Measurements from ENCODE around the gene FMN2. TPM values are rescaled to one million over a fixed set of nuclear protein-coding genes. Genes with fewer than 3 reads are reported as not detected.

Gene FMN2
- total RNA-seq, 1 experiment from 2014 or later: 4.6 TPM

DNA sequence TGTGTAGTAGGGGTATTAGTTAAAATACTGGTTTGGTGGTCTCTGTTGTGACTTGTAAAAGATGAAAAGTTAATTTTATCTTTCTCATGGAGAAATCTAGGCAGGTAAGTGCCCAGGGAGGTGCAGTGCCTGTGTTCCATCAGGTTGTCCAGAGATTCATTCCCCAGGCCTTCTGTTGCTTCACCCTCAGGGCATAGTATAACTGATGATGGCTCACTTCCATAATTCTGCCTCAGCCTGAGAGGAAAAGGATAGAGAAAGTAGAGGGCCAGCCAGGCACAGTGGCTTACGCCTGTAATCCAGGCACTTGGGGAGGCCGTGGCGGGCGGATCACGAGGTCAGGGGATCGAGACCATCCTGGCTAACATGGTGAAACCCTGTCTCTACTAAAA is 153.9 kb downstream of the FMN2 start:
- POLR2A ChIA-PET (ENCODE audit: unreplicated experiment): no interaction called here
- Histone ChIP-seq H3K79me2 (ENCODE audit: low read length) (no peaks in the 10 kb centered on the region), H3K4me3 (ENCODE audit: low read length) (no peak overlapping the region), H3K27ac (ENCODE audit: low read length) (no peak overlapping the region), H3K36me3 (ENCODE audit: low read depth, low read length) (no peaks in the 10 kb centered on the region), H3K9me2 (replicated peaks; ENCODE audit: low read length) (no peaks in the 10 kb centered on the region), H3F3A (ENCODE audit: low read length, unreplicated experiment) (no peaks in the 10 kb centered on the region), H3K4me2 (ENCODE audit: low read length) (no peak overlapping the region), H2AFZ (ENCODE audit: low read length) (no peak overlapping the region), H4K20me1 (ENCODE audit: low read length) (no peaks in the 10 kb centered on the region), H3K27me3 (ENCODE audit: low read length) (no peaks in the 10 kb centered on the region), H3K4me1 (ENCODE audit: insufficient read depth, low read length) (peaks cover 13% of the 10 kb centered on the region), H3K9me3 (ENCODE audit: low read length) (no peaks in the 10 kb centered on the region), H3K9ac (ENCODE audit: low read length) (no peak overlapping the region)
- TF ChIP-seq EZH2 (IDR thresholded peaks at IDR 0.05; ENCODE audit: low read length, unreplicated experiment) (no peak), EZH2phosphoT487 (IDR thresholded peaks at IDR 0.05; ENCODE audit: borderline replicate concordance, low read length) (no peak), CTCF (conservative IDR thresholded peaks at IDR 0.05; ENCODE audit: low read depth, low read length) (no peak)
- ATAC-seq (no peak), DNase-seq (no peak)
- no TSS peak for BruUV-seq (replicated peaks)
- intact Hi-C loops (cut with micrococcal nuclease): no loop called here
- CTCF ChIA-PET: no interaction called here

DNA sequence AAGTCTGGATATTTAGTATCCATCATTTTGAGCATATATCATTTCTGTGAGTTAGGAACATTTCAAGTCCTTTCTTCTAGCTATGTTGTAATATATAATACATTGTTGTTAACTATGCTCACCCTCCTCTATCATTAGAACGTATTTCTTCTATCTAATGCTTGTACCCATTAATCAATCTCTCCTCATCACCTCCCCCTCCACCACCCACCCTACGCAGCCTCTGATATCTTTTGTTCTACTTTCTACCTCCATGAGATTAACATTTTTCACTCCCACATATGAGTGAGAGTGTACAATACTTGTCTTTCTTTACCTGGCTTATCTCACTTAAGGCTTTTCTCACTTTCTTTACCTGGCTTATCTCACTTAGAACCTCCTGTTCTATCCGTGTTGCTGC is 156.2 kb downstream of the FMN2 start:
- no peak for DNase-seq
- no peaks in the 10 kb centered on the region for H3K36me3 ChIP-seq (ENCODE audit: low read depth, low read length)
- H3F3A ChIP-seq (ENCODE audit: low read length, unreplicated experiment): no peaks in the 10 kb centered on the region
- ATAC-seq: no peak
- H3K4me1 ChIP-seq (ENCODE audit: insufficient read depth, low read length): peaks cover 3% of the 10 kb centered on the region
- no peaks in the 10 kb centered on the region for H4K20me1 ChIP-seq (ENCODE audit: low read length)
- no peaks in the 10 kb centered on the region for H3K79me2 ChIP-seq (ENCODE audit: low read length)
- ChIA-PET POLR2A (ENCODE audit: unreplicated experiment) (no interaction called here), CTCF (no interaction called here)
- no peak for TF ChIP-seq EZH2phosphoT487 (IDR thresholded peaks at IDR 0.05; ENCODE audit: borderline replicate concordance, low read length)
- H3K27ac ChIP-seq (ENCODE audit: low read length): no peak overlapping the region
- no peaks in the 10 kb centered on the region for H3K9me3 ChIP-seq (ENCODE audit: low read length)
- H3K9me2 ChIP-seq (replicated peaks; ENCODE audit: low read length): no peaks in the 10 kb centered on the region
- no TSS peak for BruUV-seq (replicated peaks)
- H3K9ac ChIP-seq (ENCODE audit: low read length): no peak overlapping the region
- H3K4me2 ChIP-seq (ENCODE audit: low read length): no peak overlapping the region
- H2AFZ ChIP-seq (ENCODE audit: low read length): no peak overlapping the region
- intact Hi-C loops (cut with micrococcal nuclease): no loop called here
- H3K27me3 ChIP-seq (ENCODE audit: low read length): no peaks in the 10 kb centered on the region
- H3K4me3 ChIP-seq (ENCODE audit: low read length): no peak overlapping the region

DNA sequence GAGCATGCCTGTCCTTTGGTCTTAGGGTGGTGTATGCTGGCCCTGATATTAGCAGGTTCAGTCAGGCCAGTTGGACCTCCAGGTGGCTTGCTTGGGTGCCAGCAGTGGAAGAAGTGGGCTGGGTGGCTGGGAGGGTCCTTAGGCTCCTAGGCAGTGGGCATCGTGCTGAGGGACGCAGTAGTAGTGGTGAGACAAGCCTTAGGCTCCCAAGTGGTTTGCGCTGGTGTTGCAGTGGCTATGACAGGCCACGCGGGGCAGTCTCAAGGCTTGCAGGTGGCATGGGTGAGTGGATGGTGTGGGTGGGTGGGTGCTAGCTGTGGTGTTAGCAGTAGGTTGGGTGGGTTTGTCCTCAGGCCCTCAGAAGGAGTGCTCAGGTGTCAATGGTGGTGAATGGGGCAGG is 162.3 kb downstream of the FMN2 start:
- Histone ChIP-seq H3K9ac (ENCODE audit: low read length) (no peak overlapping the region), H3K9me2 (replicated peaks; ENCODE audit: low read length) (no peaks in the 10 kb centered on the region), H3K36me3 (ENCODE audit: low read depth, low read length) (no peaks in the 10 kb centered on the region), H2AFZ (ENCODE audit: low read length) (no peak overlapping the region), H3K4me2 (ENCODE audit: low read length) (no peak overlapping the region), H3K4me1 (ENCODE audit: insufficient read depth, low read length) (peaks cover 10% of the 10 kb centered on the region), H3K4me3 (ENCODE audit: low read length) (no peak overlapping the region), H3K27me3 (ENCODE audit: low read length) (no peaks in the 10 kb centered on the region), H3K27ac (ENCODE audit: low read length) (no peak overlapping the region), H3K9me3 (ENCODE audit: low read length) (no peaks in the 10 kb centered on the region), H4K20me1 (ENCODE audit: low read length) (no peaks in the 10 kb centered on the region), H3F3A (ENCODE audit: low read length, unreplicated experiment) (no peaks in the 10 kb centered on the region), H3K79me2 (ENCODE audit: low read length) (no peaks in the 10 kb centered on the region)
- no peak for TF ChIP-seq EZH2 (IDR thresholded peaks at IDR 0.05; ENCODE audit: low read length, unreplicated experiment)
- TF ChIP-seq CTCF (conservative IDR thresholded peaks at IDR 0.05; ENCODE audit: low read depth, low read length): no peak
- TF ChIP-seq EZH2phosphoT487 (IDR thresholded peaks at IDR 0.05; ENCODE audit: borderline replicate concordance, low read length): no peak
- DNase-seq: no peak
- intact Hi-C loops (cut with micrococcal nuclease): no loop called here
- no TSS peak for BruUV-seq (replicated peaks)
- ChIA-PET POLR2A (ENCODE audit: unreplicated experiment) (no interaction called here), CTCF (no interaction called here)
- no peak for ATAC-seq

Data from PC-3 (cell line).